ENCODE results near the gene PSME1. TPM values are rescaled to one million over a fixed set of nuclear protein-coding genes. Genes with fewer than 3 reads are reported as not detected.

Gene PSME1
- total RNA-seq, 2 donors from 2014 or later = 361 to 375 TPM

GRCh38 chr14:24187539-24187915 is 51.5 kb downstream of the PSME1 start:
- Mint-ChIP-seq H3K36me3 (ENCODE audit: low read depth) (peaks cover 63% of the 10 kb centered on the region), H3K9me3 (no peaks in the 10 kb centered on the region), H3K4me3 (peak overlapping the region; percentile 84), H3K27ac (peak overlapping the region; percentile 77), H3K27me3 (no peaks in the 10 kb centered on the region), H3K4me1 (peaks cover 20% of the 10 kb centered on the region)
- no peak for ATAC-seq (replicated peaks)

Other genes with a start within 250 kb of the PSME1 start
- 10 to 100 TPM; 14.6 to 15.0 TPM for gene DHRS4, start 182.4 kb upstream of the PSME1 start, total RNA-seq
- 10 to 100 TPM; 15.8 to 17.9 TPM for gene DHRS4L2, start 147.3 kb upstream of the PSME1 start, total RNA-seq
- gene CARMIL3, start 84.2 kb upstream of the PSME1 start, total RNA-seq = 1 to 10 TPM; 2.1 to 4.2 TPM
- not detected for gene CPNE6, start 64.6 kb upstream of the PSME1 start, total RNA-seq
- 10 to 100 TPM; 31.4 to 57.6 TPM for gene PCK2, start 41.9 kb upstream of the PSME1 start, total RNA-seq
- 10 to 100 TPM; 72.4 to 94.8 TPM for gene DCAF11, start 21.4 kb upstream of the PSME1 start, total RNA-seq
- gene NRL, start 21.2 kb upstream of the PSME1 start, total RNA-seq = 1 to 10 TPM; 1.7 to 2.5 TPM
- under 1 TPM in 1 of 2 donors, not detected in 1; 0.58 TPM for gene FITM1, start 5.5 kb upstream of the PSME1 start, total RNA-seq
- gene EMC9, start 5.4 kb downstream of the PSME1 start, total RNA-seq = 10 to 100 TPM; 31.0 to 43.8 TPM
- 100 to 1,000 TPM; 339 to 489 TPM for gene PSME2, start 10.4 kb downstream of the PSME1 start, total RNA-seq
- 10 to 100 TPM; 56.6 to 86.7 TPM for gene RNF31, start 11.3 kb downstream of the PSME1 start, total RNA-seq
- 100 to 1,000 TPM; 106 to 190 TPM for gene IRF9, start 25.1 kb downstream of the PSME1 start, total RNA-seq
- 10 to 100 TPM; 35.7 to 58.8 TPM for gene REC8, start 35.9 kb downstream of the PSME1 start, total RNA-seq
- gene IPO4, start 52.6 kb downstream of the PSME1 start, total RNA-seq = 10 to 100 TPM; 34.0 to 78.7 TPM
- gene TM9SF1, start 59.2 kb downstream of the PSME1 start, total RNA-seq = 10 to 100 TPM; 28.6 to 33.4 TPM
- under 1 TPM in 1 of 2 donors, not detected in 1; 0.82 TPM for gene TSSK4, start 69.5 kb downstream of the PSME1 start, total RNA-seq
- 10 to 100 TPM; 62.8 to 69.8 TPM for gene CHMP4A, start 77.3 kb downstream of the PSME1 start, total RNA-seq
- 1 to 10 TPM; 4.0 to 7.1 TPM for gene MDP1, start 79.9 kb downstream of the PSME1 start, total RNA-seq
- gene NEDD8, start 96.2 kb downstream of the PSME1 start, total RNA-seq = 100 to 1,000 TPM; 128 to 243 TPM
- gene GMPR2, start 96.7 kb downstream of the PSME1 start, total RNA-seq = 10 to 100 TPM; 73.2 to 85.0 TPM
- gene TINF2, start 106.4 kb downstream of the PSME1 start, total RNA-seq = 10 to 100 TPM; 61.4 to 76.4 TPM
- 10 to 100 TPM; 16.1 to 18.2 TPM for gene TGM1, start 127.0 kb downstream of the PSME1 start, total RNA-seq
- gene RABGGTA, start 135.4 kb downstream of the PSME1 start, total RNA-seq = 10 to 100 TPM; 61.0 to 68.3 TPM
- gene DHRS1, start 163.6 kb downstream of the PSME1 start, total RNA-seq = 10 to 100 TPM; 12.6 to 14.2 TPM
- gene NOP9, start 163.7 kb downstream of the PSME1 start, total RNA-seq = 10 to 100 TPM; 21.2 to 42.2 TPM
- 10 to 100 TPM; 14.9 to 28.1 TPM for gene CIDEB, start 171.8 kb downstream of the PSME1 start, total RNA-seq
- gene LTB4R2, start 173.9 kb downstream of the PSME1 start, total RNA-seq = 10 to 100 TPM in 1 of 2 donors, 1 to 10 TPM in 1; 8.7 to 13.5 TPM
- gene LTB4R, start 175.3 kb downstream of the PSME1 start, total RNA-seq = 10 to 100 TPM; 11.6 to 21.4 TPM
- 10 to 100 TPM in 1 of 2 donors, 1 to 10 TPM in 1; 2.3 to 10.5 TPM for gene ADCY4, start 198.9 kb downstream of the PSME1 start, total RNA-seq
- gene RIPK3, start 203.8 kb downstream of the PSME1 start, total RNA-seq = 10 to 100 TPM; 12.9 to 17.4 TPM
- under 1 TPM in 1 of 2 donors, not detected in 1; 0.66 TPM for gene NFATC4, start 232.0 kb downstream of the PSME1 start, total RNA-seq

Data from activated T-helper 17 cell treated with anti-CD3 and anti-CD28 coated beads, Interleukin-2, amount 50 U/mL, for 72 hours (primary cell).